Thyroid gland (tissue), 4 donors: ENCODE data around the gene KRTAP10-9. TPM values are rescaled to one million over a fixed set of nuclear protein-coding genes. Genes with fewer than 3 reads are reported as not detected.
"Not testable (repeated sequence)": the region's sequence is repeated elsewhere in the genome, so short reads cannot be mapped to it uniquely, and the experiment has no call there.

Source experiments
- DNase-seq, 2 donors: peaks; one replicate each; pipeline ENCODE4 v3.0.0-alpha.2; 2019
- H3K27ac ChIP-seq, 3 donors: fragments of 200-600 bp; sonication (generic); 1 replicate in 2 of 3; 2 replicates in 1 of 3; pipeline ENCODE4 v1.5.1; 2016 to 2019; ENCODE audit warnings: mild to moderate bottlenecking in 1 of 3, moderate library complexity in 1 of 3
- H3K27me3 ChIP-seq: fragments of 200-600 bp; sonication (generic); one replicate; pipeline ENCODE4 v1.5.1; 2019
- H3K36me3 ChIP-seq, 2 donors: fragments of 200-600 bp; sonication (generic); one replicate each; pipeline ENCODE4 v1.5.1; 2016 to 2019
- H3K4me1 ChIP-seq, 2 donors: fragments of 200-600 bp; sonication (generic); one replicate each; pipeline ENCODE4 v1.5.1; 2017 to 2019
- H3K4me3 ChIP-seq, 3 donors: fragments of 200-600 bp; sonication (generic); replicated peaks in 1 of 3; 1 replicate in 2 of 3; 2 replicates in 1 of 3; pipeline ENCODE4 v1.5.1; 2016; ENCODE audit warnings: mild to moderate bottlenecking in 1 of 3
- H3K9me3 ChIP-seq: fragments of 200-600 bp; sonication (generic); one replicate; pipeline ENCODE4 v1.5.1; 2017
- POLR2A ChIP-seq, 2 donors: fragments of 450-650 bp; IDR thresholded peaks; one replicate each; pipeline ENCODE4 v1.6.1; 2017; ENCODE audit warnings: antibody characterized with exemption in 2 of 2, mild to moderate bottlenecking in 2 of 2, moderate library complexity in 1 of 2
- WGBS, 2 donors: methylation state at CpG; one replicate each; pipeline ENCODE4 v1.1.5; 2017; 5-methylcytosine and 5-hydroxymethylcytosine counted together
- intact Hi-C: fragments of 100-400 bp; cut with DNase I; formaldehyde crosslinking; loops from one replicate; pipeline ENCODE4 v1.15.1; 2023
- total RNA-seq, 4 donors: library from RNA; depleted of rRNA; stranded (reverse); fragments of >200 nt; gene quantifications; one replicate each; pipeline ENCODE4 v1.2.3, GENCODE V29; 2016
- TF ChIP-seq, protein P1 (sequence below), 6 experiments: fragments of 200-600 bp in 3 of 6; fragments of 450-650 bp in 3 of 6; sonication (generic) in 3 of 6; IDR thresholded peaks; one replicate each; pipeline ENCODE4 v1.5.1; 2016 to 2019; ENCODE audit warnings: antibody characterized with exemption in 6 of 6, mild to moderate bottlenecking in 2 of 6, inconsistent platforms in 1 of 6, moderate library complexity in 1 of 6

The KRTAP10-9 gene
- total RNA-seq, 4 donors from 2014 or later, result not detected

DNA sequence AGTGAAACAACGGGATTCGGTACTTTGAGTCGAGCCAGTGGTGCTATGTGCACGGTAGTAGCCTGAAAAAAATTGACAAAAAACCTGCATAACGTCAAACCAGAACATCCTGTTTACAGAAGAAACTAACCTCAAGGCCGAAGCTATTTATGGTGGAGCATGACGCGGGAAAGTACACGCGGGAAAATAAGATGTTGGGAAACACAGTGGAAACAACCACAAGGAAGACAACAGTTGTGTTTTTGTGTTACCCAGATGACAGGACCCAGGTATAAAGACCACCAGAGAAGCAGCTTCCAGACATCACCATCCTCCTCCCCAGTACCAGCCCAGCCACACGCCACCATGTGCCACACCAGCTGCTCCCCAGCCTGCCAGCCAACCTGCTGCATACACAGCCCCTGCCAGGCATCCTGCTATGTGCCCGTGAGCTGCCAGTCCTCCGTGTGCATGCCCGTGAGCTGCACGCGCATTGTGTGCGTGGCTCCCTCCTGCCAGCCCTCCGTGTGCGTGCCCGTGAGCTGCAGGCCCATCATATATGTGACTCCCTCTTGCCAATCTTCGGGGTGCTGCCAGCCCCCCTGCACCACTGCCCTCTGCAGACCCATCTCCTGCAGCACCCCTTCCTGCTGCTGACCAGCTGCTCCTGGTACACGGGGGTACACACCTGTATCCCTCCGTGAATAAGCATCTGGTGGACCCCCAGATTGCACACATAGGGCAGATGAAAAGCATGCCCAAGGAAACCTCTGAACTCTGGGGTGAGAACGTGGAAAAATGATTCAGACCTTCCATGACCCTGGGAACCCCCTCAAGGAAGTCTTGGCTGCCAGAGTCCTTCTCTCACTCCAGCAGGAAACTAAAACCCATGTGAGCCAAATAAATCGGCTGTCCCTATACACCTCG is 31.0 kb downstream of the KRTAP10-9 start, which contains the start of gene KRTAP12-3:
Gene KRTAP12-3 (plus strand): TSS at position 298 of the 906 bp plus-strand sequence. CDS start 48 bp downstream, at position 346.
- no peak within 1 kb of the TSS for H3K27ac ChIP-seq

DNA sequence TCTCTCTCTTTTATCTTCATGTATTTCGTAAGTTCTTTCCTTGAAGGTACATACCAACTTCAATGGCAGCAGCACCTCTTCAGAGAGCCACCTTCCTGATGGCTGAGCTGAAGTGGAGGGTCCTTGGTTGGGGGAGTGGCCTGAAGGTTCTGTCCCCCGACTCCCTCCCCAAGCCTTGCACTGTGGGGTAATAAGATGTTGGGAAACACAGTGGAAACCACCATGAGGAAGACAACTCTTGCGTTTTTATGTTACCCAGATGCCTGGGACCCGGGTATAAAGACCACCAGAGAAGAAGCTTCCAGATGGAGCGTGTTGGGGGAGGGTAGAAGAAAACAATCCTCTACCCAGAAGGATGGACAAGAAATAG is 31.6 kb downstream of the KRTAP10-9 start:
- Histone ChIP-seq H3K36me3 (no peaks in the 10 kb centered on the region), H3K4me3 (no peak overlapping the region), H3K27ac (no peak overlapping the region), H3K9me3 (no peaks in the 10 kb centered on the region), H3K4me1 (no peaks in the 10 kb centered on the region), H3K27me3 (no peaks in the 10 kb centered on the region)
- intact Hi-C loops, result no loop called here
- TF ChIP-seq, protein P1, sequence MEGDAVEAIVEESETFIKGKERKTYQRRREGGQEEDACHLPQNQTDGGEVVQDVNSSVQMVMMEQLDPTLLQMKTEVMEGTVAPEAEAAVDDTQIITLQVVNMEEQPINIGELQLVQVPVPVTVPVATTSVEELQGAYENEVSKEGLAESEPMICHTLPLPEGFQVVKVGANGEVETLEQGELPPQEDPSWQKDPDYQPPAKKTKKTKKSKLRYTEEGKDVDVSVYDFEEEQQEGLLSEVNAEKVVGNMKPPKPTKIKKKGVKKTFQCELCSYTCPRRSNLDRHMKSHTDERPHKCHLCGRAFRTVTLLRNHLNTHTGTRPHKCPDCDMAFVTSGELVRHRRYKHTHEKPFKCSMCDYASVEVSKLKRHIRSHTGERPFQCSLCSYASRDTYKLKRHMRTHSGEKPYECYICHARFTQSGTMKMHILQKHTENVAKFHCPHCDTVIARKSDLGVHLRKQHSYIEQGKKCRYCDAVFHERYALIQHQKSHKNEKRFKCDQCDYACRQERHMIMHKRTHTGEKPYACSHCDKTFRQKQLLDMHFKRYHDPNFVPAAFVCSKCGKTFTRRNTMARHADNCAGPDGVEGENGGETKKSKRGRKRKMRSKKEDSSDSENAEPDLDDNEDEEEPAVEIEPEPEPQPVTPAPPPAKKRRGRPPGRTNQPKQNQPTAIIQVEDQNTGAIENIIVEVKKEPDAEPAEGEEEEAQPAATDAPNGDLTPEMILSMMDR (IDR thresholded peaks at IDR 0.05), result no peak
- no peak for TF ChIP-seq POLR2A (IDR thresholded peaks at IDR 0.05)
- DNase-seq, result no peak
- WGBS, 2 donors, result 84 to 87% methylated on average over 5 of the region's 5 CpGs

More for the DNA sequence above, 31.0 kb downstream of the KRTAP10-9 start, which contains the start of gene KRTAP12-3:
- H3K4me3 ChIP-seq, result no peak within 1 kb of the TSS
- TF ChIP-seq POLR2A (IDR thresholded peaks at IDR 0.05), result no peak
- TF ChIP-seq, protein P1 (IDR thresholded peaks at IDR 0.05), result no peak
- no peaks in the 10 kb centered on the region for H3K9me3 ChIP-seq
- H3K27me3 ChIP-seq, result no peaks in the 10 kb centered on the region
- no peaks in the 10 kb centered on the region for H3K36me3 ChIP-seq
- no peaks in the 10 kb centered on the region for H3K4me1 ChIP-seq
- no peak for DNase-seq
- WGBS, 2 donors, result 71 to 81% methylated on average over 17 to 26 of the region's 26 CpGs
- intact Hi-C loops, result no loop called here

DNA sequence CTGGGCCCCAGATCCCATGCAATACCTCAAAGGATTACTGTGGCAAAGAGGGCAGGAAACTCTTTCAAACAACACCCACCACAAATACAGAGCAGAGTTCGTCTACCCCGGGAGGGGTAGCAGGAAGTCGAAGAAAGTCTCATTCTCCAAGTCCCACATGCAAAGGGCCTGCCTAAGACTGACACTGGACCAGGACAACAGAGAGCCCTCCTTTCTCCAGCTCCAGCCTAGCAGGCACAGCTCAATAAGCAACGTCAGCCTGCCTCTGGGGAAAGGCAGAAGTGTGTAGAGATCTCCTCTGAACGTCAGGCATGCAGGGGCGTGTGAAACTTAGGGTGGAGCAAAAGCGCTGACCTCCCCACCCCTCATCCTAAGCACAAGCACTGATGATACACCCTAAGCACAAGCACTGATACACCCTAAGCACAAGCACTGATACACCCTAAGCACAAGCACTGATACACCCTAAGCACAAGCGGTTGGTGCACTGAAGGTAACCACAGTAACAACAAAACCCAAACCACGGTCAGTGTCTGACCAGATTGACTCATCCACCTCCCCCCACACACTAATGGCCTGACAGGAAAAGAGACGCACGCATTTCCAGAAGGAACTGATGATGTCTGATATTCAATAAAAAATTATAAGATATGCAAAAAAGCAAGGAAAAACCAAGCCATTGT is 32.2 kb downstream of the KRTAP10-9 start:
- 53 to 73% methylated on average over 11 of the region's 11 CpGs for WGBS, 2 donors

DNA sequence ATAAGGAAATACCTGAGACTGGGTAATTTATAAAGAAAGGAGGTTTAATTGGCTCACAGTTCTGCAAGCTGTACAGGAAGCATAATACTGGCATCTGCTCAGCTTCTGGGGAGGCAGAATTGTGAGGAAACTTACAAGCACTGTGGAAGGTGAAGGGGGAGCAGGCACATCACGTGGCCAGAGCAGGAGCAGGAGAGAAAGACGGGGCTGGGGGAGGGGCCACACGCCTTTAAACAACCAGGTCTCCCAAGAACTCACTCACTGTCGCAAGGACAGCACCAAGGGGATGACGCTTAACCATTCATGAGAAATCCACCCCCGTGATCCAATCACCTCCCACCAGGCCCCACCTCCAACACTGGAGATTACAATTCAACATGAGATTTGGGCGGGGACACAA is 34.7 kb downstream of the KRTAP10-9 start:
- 61 to 73% methylated on average over 7 of the region's 7 CpGs for WGBS, 2 donors
- intact Hi-C loops, result not testable (repeated sequence)

More for the DNA sequence above, 32.2 kb downstream of the KRTAP10-9 start:
- Histone ChIP-seq H3K27me3 (no peaks in the 10 kb centered on the region), H3K4me1 (no peaks in the 10 kb centered on the region), H3K9me3 (no peaks in the 10 kb centered on the region), H3K27ac (no peak overlapping the region), H3K4me3 (no peak overlapping the region), H3K36me3 (no peaks in the 10 kb centered on the region)
- intact Hi-C loops, result no loop called here
- no peak for DNase-seq
- TF ChIP-seq, protein P1 (IDR thresholded peaks at IDR 0.05), result no peak
- TF ChIP-seq POLR2A (IDR thresholded peaks at IDR 0.05), result no peak

DNA sequence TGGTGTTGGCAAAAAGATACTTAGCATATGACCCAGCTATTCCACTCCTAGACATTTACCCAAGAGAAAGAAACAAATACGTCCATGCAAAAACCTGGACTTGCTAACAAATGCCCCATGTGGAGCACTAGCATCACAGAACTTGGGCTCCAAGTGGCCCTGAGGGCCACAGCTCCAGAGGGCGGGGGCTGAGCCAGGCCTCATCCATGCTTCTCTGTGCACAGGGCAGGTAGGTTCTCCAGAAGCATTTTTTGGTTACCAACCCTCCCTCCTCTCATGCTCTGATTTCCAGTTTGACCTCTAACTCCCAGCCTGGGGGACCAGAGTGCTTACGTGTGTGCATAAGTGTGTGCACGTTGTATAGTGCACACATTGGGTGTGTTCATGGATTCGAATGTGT is 37.8 kb downstream of the KRTAP10-9 start:
- 93 to 95% methylated on average over 5 of the region's 5 CpGs for WGBS, 2 donors

More for the DNA sequence above, 34.7 kb downstream of the KRTAP10-9 start:
- H3K27ac ChIP-seq, H3K9me3 ChIP-seq, DNase-seq, H3K4me3 ChIP-seq, H3K36me3 ChIP-seq, H3K27me3 ChIP-seq, H3K4me1 ChIP-seq: not testable (repeated sequence)

More for the DNA sequence above, 37.8 kb downstream of the KRTAP10-9 start:
- TF ChIP-seq POLR2A (IDR thresholded peaks at IDR 0.05), result no peak
- TF ChIP-seq, protein P1 (IDR thresholded peaks at IDR 0.05), result no peak
- Histone ChIP-seq H3K36me3 (no peaks in the 10 kb centered on the region), H3K9me3 (no peaks in the 10 kb centered on the region), H3K4me1 (no peaks in the 10 kb centered on the region), H3K27me3 (no peaks in the 10 kb centered on the region), H3K4me3 (no peak overlapping the region), H3K27ac (no peak overlapping the region)
- DNase-seq, result no peak
- intact Hi-C loops, result no loop called here
